PC-3 (cell line): ENCODE results near the gene ZNF256. TPM values are rescaled to one million over a fixed set of nuclear protein-coding genes. Genes with fewer than 3 reads are reported as not detected.

ENCODE experiments used
- ATAC-seq: fragments of 200-7000 bp; cut with Tn5 transposase; 2 replicates; pipeline ENCODE4 v1.9.1; 2020; ENCODE audit warnings: mild to moderate bottlenecking, moderate library complexity
- BruUV-seq: library from RNA; stranded (reverse); fragments of 400-500 nt; replicated peaks from 2 replicates; lab custom pipeline; 2021; lab: Mats Ljungman, UMichigan
- CTCF ChIA-PET: fragments of 300-600 bp; sonication (Branson Sonifier 250); formaldehyde crosslinking; loops from one replicate; lab custom pipeline; 2022; ENCODE audit warnings: antibody characterized with exemption; lab: Charles Lee
- POLR2A ChIA-PET: fragments of 300-600 bp; sonication (Branson Sonifier 250); formaldehyde crosslinking; loops from one replicate; lab custom pipeline; 2022; ENCODE audit warnings: antibody characterized with exemption; ENCODE audit not compliant: unreplicated experiment; lab: Charles Lee
- DNase-seq: peaks from one replicate; pipeline ENCODE4 v3.0.0-alpha.2; 2015
- H2AFZ ChIP-seq: fragments of 300-600 bp; sonication (generic); 2 replicates; pipeline ENCODE4 v1.6.0; 2016; ENCODE audit warnings: antibody characterized with exemption, low read length
- H3F3A ChIP-seq: fragments of 300-600 bp; sonication (generic); one replicate; pipeline ENCODE4 v1.6.0; 2017; ENCODE audit warnings: antibody characterized with exemption, low read length, control low read depth, mild to moderate bottlenecking; ENCODE audit not compliant: unreplicated experiment
- H3K27ac ChIP-seq: fragments of 300-600 bp; sonication (generic); 2 replicates; pipeline ENCODE4 v1.5.1; 2016; ENCODE audit warnings: mild to moderate bottlenecking, low read length
- H3K27me3 ChIP-seq: fragments of 300-600 bp; sonication (generic); 2 replicates; pipeline ENCODE4 v1.6.1; 2016; ENCODE audit warnings: low read length, mixed read lengths
- H3K36me3 ChIP-seq: fragments of 300-600 bp; sonication (generic); 2 replicates; pipeline ENCODE4 v1.6.1; 2016; ENCODE audit warnings: low read depth, mixed run types, low read length, mixed read lengths
- H3K4me1 ChIP-seq: fragments of 300-600 bp; sonication (generic); 2 replicates; pipeline ENCODE4 v1.5.1; 2016; ENCODE audit warnings: low read length; ENCODE audit not compliant: insufficient read depth
- H3K4me2 ChIP-seq: fragments of 300-600 bp; sonication (generic); 2 replicates; pipeline ENCODE4 v1.6.0; 2016; ENCODE audit warnings: low read length
- H3K4me3 ChIP-seq: fragments of 300-600 bp; sonication (generic); 2 replicates; pipeline ENCODE4 v1.5.1; 2016; ENCODE audit warnings: mild to moderate bottlenecking, low read length, mixed read lengths
- H3K79me2 ChIP-seq: fragments of 300-600 bp; sonication (generic); 2 replicates; pipeline ENCODE4 v1.6.1; 2017; ENCODE audit warnings: low read length, mixed read lengths
- H3K9ac ChIP-seq: fragments of 300-600 bp; sonication (generic); 2 replicates; pipeline ENCODE4 v1.6.0; 2016; ENCODE audit warnings: mild to moderate bottlenecking, low read length
- H3K9me2 ChIP-seq: fragments of 300-600 bp; sonication (generic); replicated peaks from 2 replicates; pipeline ENCODE4 v1.6.1; 2016; ENCODE audit warnings: mixed run types, low read length, mixed read lengths
- H3K9me3 ChIP-seq: fragments of 300-600 bp; sonication (generic); 2 replicates; pipeline ENCODE4 v1.6.1; 2016; ENCODE audit warnings: low read length, mixed read lengths
- H4K20me1 ChIP-seq: fragments of 300-600 bp; sonication (generic); 2 replicates; pipeline ENCODE4 v1.6.1; 2016; ENCODE audit warnings: low read length, mixed read lengths
- EZH2 ChIP-seq: fragments of 300-600 bp; sonication (generic); IDR thresholded peaks from one replicate; pipeline ENCODE4 v1.6.1; 2017; ENCODE audit warnings: antibody characterized with exemption, mild to moderate bottlenecking, low read length; ENCODE audit not compliant: unreplicated experiment
- EZH2phosphoT487 ChIP-seq: fragments of 300-600 bp; sonication (generic); IDR thresholded peaks from 2 replicates; pipeline ENCODE4 v1.6.1; 2018; ENCODE audit warnings: mild to moderate bottlenecking, antibody characterized with exemption, low read length, borderline replicate concordance
- intact Hi-C: fragments of 100-400 bp; cut with micrococcal nuclease; formaldehyde crosslinking; loops from 2 replicates; pipeline ENCODE4 v1.9.0; 2023
- total RNA-seq: library from RNA; depleted of rRNA; stranded (reverse); fragments of >200 nt; gene quantifications from 2 replicates; pipeline ENCODE4 v1.2.3, GENCODE V29; 2014
- TF ChIP-seq, protein P1 (sequence below): fragments of 300-600 bp; sonication (generic); conservative IDR thresholded peaks from 2 replicates; pipeline ENCODE4 v1.5.1; 2017; ENCODE audit warnings: antibody characterized with exemption, low read depth, mild to moderate bottlenecking, low read length

The ZNF256 gene
- total RNA-seq, 1 experiment from 2014 or later, result 4.4 TPM

DNA sequence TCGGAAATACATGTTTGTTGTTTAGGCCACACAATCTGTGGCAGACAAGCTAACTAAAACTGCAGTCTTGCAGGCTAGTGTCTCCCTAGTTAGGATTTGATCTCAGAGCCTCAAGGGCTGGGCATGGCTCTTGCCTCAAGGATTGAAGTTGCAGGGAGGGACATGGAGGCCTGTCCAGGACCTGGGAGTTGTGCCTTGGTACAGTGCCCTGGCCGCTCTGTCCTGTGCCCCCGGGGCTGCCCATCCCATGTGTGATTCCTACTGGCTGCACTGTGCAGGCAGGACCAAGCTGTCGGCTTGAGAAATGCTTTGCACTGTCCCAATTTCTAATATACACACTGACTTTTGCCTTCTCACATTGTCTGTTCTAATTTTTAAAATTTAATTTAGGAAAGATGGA is 7.5 kb upstream of the ZNF256 start:
- TF ChIP-seq EZH2phosphoT487 (no peak), EZH2 (no peak)
- TF ChIP-seq, protein P1, sequence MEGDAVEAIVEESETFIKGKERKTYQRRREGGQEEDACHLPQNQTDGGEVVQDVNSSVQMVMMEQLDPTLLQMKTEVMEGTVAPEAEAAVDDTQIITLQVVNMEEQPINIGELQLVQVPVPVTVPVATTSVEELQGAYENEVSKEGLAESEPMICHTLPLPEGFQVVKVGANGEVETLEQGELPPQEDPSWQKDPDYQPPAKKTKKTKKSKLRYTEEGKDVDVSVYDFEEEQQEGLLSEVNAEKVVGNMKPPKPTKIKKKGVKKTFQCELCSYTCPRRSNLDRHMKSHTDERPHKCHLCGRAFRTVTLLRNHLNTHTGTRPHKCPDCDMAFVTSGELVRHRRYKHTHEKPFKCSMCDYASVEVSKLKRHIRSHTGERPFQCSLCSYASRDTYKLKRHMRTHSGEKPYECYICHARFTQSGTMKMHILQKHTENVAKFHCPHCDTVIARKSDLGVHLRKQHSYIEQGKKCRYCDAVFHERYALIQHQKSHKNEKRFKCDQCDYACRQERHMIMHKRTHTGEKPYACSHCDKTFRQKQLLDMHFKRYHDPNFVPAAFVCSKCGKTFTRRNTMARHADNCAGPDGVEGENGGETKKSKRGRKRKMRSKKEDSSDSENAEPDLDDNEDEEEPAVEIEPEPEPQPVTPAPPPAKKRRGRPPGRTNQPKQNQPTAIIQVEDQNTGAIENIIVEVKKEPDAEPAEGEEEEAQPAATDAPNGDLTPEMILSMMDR, result no peak
- Histone ChIP-seq H3K27ac (no peak overlapping the region), H3K9ac (no peak overlapping the region), H3K79me2 (no peaks in the 10 kb centered on the region), H3K9me2 (no peaks in the 10 kb centered on the region), H3K4me2 (no peak overlapping the region), H3K27me3 (no peaks in the 10 kb centered on the region), H3F3A (no peaks in the 10 kb centered on the region), H4K20me1 (no peaks in the 10 kb centered on the region), H3K4me3 (no peak overlapping the region), H3K9me3 (peaks cover 35% of the 10 kb centered on the region), H3K4me1 (no peaks in the 10 kb centered on the region), H3K36me3 (no peaks in the 10 kb centered on the region; the same call in 1 of the 2 replicates), H2AFZ (no peak overlapping the region)
- POLR2A ChIA-PET, result no interaction called here
- intact Hi-C loops, result no loop called here
- BruUV-seq, result no TSS peak
- no peak for ATAC-seq
- CTCF ChIA-PET, result no interaction called here
- no peak for DNase-seq

DNA sequence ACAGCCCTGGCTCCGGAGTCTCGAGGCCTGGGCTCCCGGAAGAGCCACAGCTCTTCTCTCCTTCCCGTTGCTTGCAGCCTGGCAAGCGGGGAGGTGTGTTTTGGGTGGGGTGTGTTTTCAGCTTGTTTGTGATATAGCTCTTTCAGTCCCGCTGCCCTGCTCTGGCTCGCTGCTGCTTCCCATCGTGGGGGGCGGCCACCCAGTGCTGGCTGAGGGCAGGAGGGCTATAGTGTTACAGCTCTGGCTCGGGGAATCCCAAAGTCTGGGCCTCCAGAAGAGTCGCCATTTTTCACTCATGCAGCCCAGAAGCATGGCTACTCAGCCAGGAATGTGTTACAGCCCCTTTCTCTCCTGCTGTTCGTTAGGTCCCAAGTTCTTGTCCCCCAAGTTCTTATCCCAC is 2.2 kb upstream of the ZNF256 start:
- TF ChIP-seq EZH2phosphoT487 (no peak), EZH2 (no peak)
- TF ChIP-seq, protein P1, result no peak
- Histone ChIP-seq H2AFZ (no peak overlapping the region), H3K9me2 (no peaks in the 10 kb centered on the region), H3K4me2 (no peak overlapping the region), H3K79me2 (peaks cover 25% of the 10 kb centered on the region), H3K36me3 (peaks cover 14% of the 10 kb centered on the region), H3K9ac (no peak overlapping the region), H3K27ac (no peak overlapping the region), H3K4me1 (no peaks in the 10 kb centered on the region), H4K20me1 (no peaks in the 10 kb centered on the region), H3F3A (no peaks in the 10 kb centered on the region), H3K9me3 (peaks cover 47% of the 10 kb centered on the region), H3K4me3 (no peak overlapping the region), H3K27me3 (no peaks in the 10 kb centered on the region)
- DNase-seq (no peak), ATAC-seq (no peak)
- intact Hi-C loops, result no loop called here
- CTCF ChIA-PET, result no interaction called here
- BruUV-seq, result no TSS peak
- POLR2A ChIA-PET, result no interaction called here

DNA sequence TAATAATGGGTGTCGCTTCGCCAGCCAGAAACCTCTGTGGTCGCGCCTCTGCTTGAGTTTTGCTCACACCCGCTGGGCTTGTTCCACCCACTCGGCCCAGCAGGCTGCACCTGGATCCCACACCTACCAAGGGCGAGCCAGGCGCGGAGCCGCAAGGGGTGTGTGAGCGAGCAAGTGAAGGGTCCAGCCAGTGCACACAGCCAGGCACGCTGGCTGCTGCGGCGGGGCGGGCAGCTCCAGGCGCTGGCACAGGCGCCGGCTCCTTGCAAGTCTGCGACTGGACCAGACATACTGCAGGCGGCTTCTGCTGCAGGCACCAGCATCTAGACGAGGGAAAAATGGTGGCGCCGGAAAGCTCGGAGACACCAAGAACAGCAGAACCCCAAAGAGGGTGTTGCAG is 1.8 kb upstream of the ZNF256 start:
- no peak overlapping the region for H3K27ac ChIP-seq
- POLR2A ChIA-PET, result no interaction called here
- H3K9ac ChIP-seq, result no peak overlapping the region
- no peak for DNase-seq
- H4K20me1 ChIP-seq, result no peaks in the 10 kb centered on the region
- intact Hi-C loops, result no loop called here
- H3F3A ChIP-seq, result no peaks in the 10 kb centered on the region
- CTCF ChIA-PET, result no interaction called here
- H3K9me3 ChIP-seq, result peaks cover 46% of the 10 kb centered on the region
- no peaks in the 10 kb centered on the region for H3K9me2 ChIP-seq
- H3K36me3 ChIP-seq, result peaks cover 17% of the 10 kb centered on the region
- TF ChIP-seq EZH2 (no peak), EZH2phosphoT487 (no peak)
- TF ChIP-seq, protein P1, result no peak
- BruUV-seq, result no TSS peak
- no peaks in the 10 kb centered on the region for H3K4me1 ChIP-seq
- no peak overlapping the region for H3K4me3 ChIP-seq
- ATAC-seq, result no peak
- no peak overlapping the region for H2AFZ ChIP-seq
- H3K4me2 ChIP-seq, result no peak overlapping the region
- no peaks in the 10 kb centered on the region for H3K27me3 ChIP-seq
- peaks cover 25% of the 10 kb centered on the region for H3K79me2 ChIP-seq
